ENCODE measurements around the gene TLK1. TPM values are rescaled to one million over a fixed set of nuclear protein-coding genes. Genes with fewer than 3 reads are reported as not detected.
A peak's percentile ranks its signal among the peaks of the same experiment; 100 is the strongest.

The TLK1 gene
- polyA plus RNA-seq, 1 donor from 2014 or later: 33.1 TPM

- H3F3A ChIP-seq (ENCODE audit: insufficient read depth, low read length, poor library complexity, severe bottlenecking): no peaks in the 10 kb centered on the region
- no peaks in the 10 kb centered on the region for H3K9me3 ChIP-seq (ENCODE audit: low read length)
- no peaks in the 10 kb centered on the region for H3K27me3 ChIP-seq (ENCODE audit: insufficient read depth, low read depth, low read length)
- H3K79me2 ChIP-seq (replicated peaks; ENCODE audit: insufficient read depth, low read length): no peaks in the 10 kb centered on the region
- H3K9ac ChIP-seq (ENCODE audit: low read length): no peak overlapping the region
- TF ChIP-seq MXI1 (conservative IDR thresholded peaks at IDR 0.05; ENCODE audit: poor library complexity, severe bottlenecking) (no peak), SMC3 (conservative IDR thresholded peaks at IDR 0.05; ENCODE audit: poor library complexity) (no peak), RAD21 (conservative IDR thresholded peaks at IDR 0.05) (no peak), TAF1 (IDR thresholded peaks at IDR 0.05; ENCODE audit: low read depth) (no peak), POLR2AphosphoS5 (IDR thresholded peaks at IDR 0.05) (no peak), EZH2 (IDR thresholded peaks at IDR 0.05; ENCODE audit: borderline replicate concordance, insufficient read depth, low read length, poor library complexity, severe bottlenecking) (no peak), EP300 (conservative IDR thresholded peaks at IDR 0.05; ENCODE audit: poor library complexity, severe bottlenecking) (no peak), REST (IDR thresholded peaks at IDR 0.05; ENCODE audit: borderline replicate concordance) (no peak)
- TF ChIP-seq, protein P1, sequence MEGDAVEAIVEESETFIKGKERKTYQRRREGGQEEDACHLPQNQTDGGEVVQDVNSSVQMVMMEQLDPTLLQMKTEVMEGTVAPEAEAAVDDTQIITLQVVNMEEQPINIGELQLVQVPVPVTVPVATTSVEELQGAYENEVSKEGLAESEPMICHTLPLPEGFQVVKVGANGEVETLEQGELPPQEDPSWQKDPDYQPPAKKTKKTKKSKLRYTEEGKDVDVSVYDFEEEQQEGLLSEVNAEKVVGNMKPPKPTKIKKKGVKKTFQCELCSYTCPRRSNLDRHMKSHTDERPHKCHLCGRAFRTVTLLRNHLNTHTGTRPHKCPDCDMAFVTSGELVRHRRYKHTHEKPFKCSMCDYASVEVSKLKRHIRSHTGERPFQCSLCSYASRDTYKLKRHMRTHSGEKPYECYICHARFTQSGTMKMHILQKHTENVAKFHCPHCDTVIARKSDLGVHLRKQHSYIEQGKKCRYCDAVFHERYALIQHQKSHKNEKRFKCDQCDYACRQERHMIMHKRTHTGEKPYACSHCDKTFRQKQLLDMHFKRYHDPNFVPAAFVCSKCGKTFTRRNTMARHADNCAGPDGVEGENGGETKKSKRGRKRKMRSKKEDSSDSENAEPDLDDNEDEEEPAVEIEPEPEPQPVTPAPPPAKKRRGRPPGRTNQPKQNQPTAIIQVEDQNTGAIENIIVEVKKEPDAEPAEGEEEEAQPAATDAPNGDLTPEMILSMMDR (IDR thresholded peaks at IDR 0.05; ENCODE audit: poor library complexity, severe bottlenecking): no peak
- H3K9me2 ChIP-seq (ENCODE audit: insufficient read depth, low read length): no peaks in the 10 kb centered on the region
- H3K36me3 ChIP-seq (ENCODE audit: insufficient read depth, low read length): no peaks in the 10 kb centered on the region
- no peak overlapping the region for H3K4me2 ChIP-seq (ENCODE audit: low read length)
- no peak overlapping the region for H3K27ac ChIP-seq (ENCODE audit: low read length)
- H4K20me1 ChIP-seq (ENCODE audit: insufficient read depth): no peaks in the 10 kb centered on the region
- no peak overlapping the region for H3K4me3 ChIP-seq (ENCODE audit: low read length)
- H2AFZ ChIP-seq (ENCODE audit: low read depth, low read length): no peak overlapping the region
These were observed 186.2 kb downstream of the TLK1 start for GRCh38 chr2:170974304-170974993.

- Histone ChIP-seq H4K20me1 (ENCODE audit: insufficient read depth) (no peaks in the 10 kb centered on the region), H3K9ac (ENCODE audit: low read length) (peak overlapping the region; percentile 48), H3K79me2 (replicated peaks; ENCODE audit: insufficient read depth, low read length) (no peaks in the 10 kb centered on the region), H3K9me3 (ENCODE audit: low read length) (no peaks in the 10 kb centered on the region), H3K36me3 (ENCODE audit: insufficient read depth, low read length) (no peaks in the 10 kb centered on the region), H3K27me3 (ENCODE audit: insufficient read depth, low read depth, low read length) (no peaks in the 10 kb centered on the region), H3K27ac (ENCODE audit: low read length) (no peak overlapping the region), H2AFZ (ENCODE audit: low read depth, low read length) (peak overlapping the region; percentile 33), H3F3A (ENCODE audit: insufficient read depth, low read length, poor library complexity, severe bottlenecking) (no peaks in the 10 kb centered on the region), H3K9me2 (ENCODE audit: insufficient read depth, low read length) (no peaks in the 10 kb centered on the region), H3K4me3 (ENCODE audit: low read length) (peak overlapping the region; percentile 55), H3K4me2 (ENCODE audit: low read length) (no peak overlapping the region)
- peak; percentile 33 for TF ChIP-seq EP300 (conservative IDR thresholded peaks at IDR 0.05; ENCODE audit: poor library complexity, severe bottlenecking)
- TF ChIP-seq SMC3 (conservative IDR thresholded peaks at IDR 0.05; ENCODE audit: poor library complexity): peak; percentile 95
- no peak for TF ChIP-seq REST (IDR thresholded peaks at IDR 0.05; ENCODE audit: borderline replicate concordance)
- TF ChIP-seq, protein P1 (IDR thresholded peaks at IDR 0.05; ENCODE audit: poor library complexity, severe bottlenecking): peak; percentile 96
- peak; percentile 96 for TF ChIP-seq RAD21 (conservative IDR thresholded peaks at IDR 0.05)
- peak; percentile 84 for TF ChIP-seq MXI1 (conservative IDR thresholded peaks at IDR 0.05; ENCODE audit: poor library complexity, severe bottlenecking)
These were observed 187.0 kb downstream of the TLK1 start for GRCh38 chr2:170973492-170974303.

Measured in neural cell (in vitro differentiated cells).